Measurements from ENCODE around the gene ANKS1A. TPM values are rescaled to one million over a fixed set of nuclear protein-coding genes. Genes with fewer than 3 reads are reported as not detected.

The ANKS1A gene
- total RNA-seq, 2 donors from 2014 or later = 34.9 to 36.4 TPM

- 67 to 71% methylated on average over 2 to 10 of the region's 11 CpGs for WGBS, 2 experiments (ENCODE audit: insufficient coverage in 1 of 2, insufficient read length in 1 of 2)
- Histone ChIP-seq H3K9me3 (ENCODE audit: control insufficient read depth, low read length) (no peaks in the 10 kb centered on the region), H3K36me3 (ENCODE audit: control insufficient read depth, insufficient read depth, low read length) (peaks cover 8% of the 10 kb centered on the region), H3K27me3 (ENCODE audit: control insufficient read depth, insufficient read depth, low read length, poor library complexity, severe bottlenecking) (no peaks in the 10 kb centered on the region), H3K27ac (ENCODE audit: low read depth, low read length) (peak overlapping the region; percentile 22), H3K9ac (ENCODE audit: extremely low read depth, low read length, poor library complexity, severe bottlenecking) (peak overlapping the region; percentile 28), H3K4me1 (ENCODE audit: control insufficient read depth, insufficient read depth, low read length) (peaks cover 18% of the 10 kb centered on the region), H3K4me3 (ENCODE audit: low read length) (no peak overlapping the region)
- peak overlapping the region; percentile 65 for H3K27ac Mint-ChIP-seq
- H3K36me3 Mint-ChIP-seq (ENCODE audit: low read depth) = peaks cover 13% of the 10 kb centered on the region
- peak; percentile 62 for TF ChIP-seq CTCF (conservative IDR thresholded peaks at IDR 0.05)
- H3K4me3 Mint-ChIP-seq = no peak overlapping the region
- peak; percentile 58 for DNase-seq
- peaks cover 57% of the 10 kb centered on the region for H3K4me1 Mint-ChIP-seq
- H3K27me3 Mint-ChIP-seq (ENCODE audit: insufficient read depth) = no peaks in the 10 kb centered on the region
- H3K9me3 Mint-ChIP-seq = no peaks in the 10 kb centered on the region
Observed at GRCh38 chr6:35025232-35026188, 136.5 kb downstream of the ANKS1A start.

- TF ChIP-seq CTCF (conservative IDR thresholded peaks at IDR 0.05) = no peak
Observed at GRCh38 chr6:35026434-35027222, 137.6 kb downstream of the ANKS1A start.

GRCh38 chr6:35027807-35028206 is 138.8 kb downstream of the ANKS1A start:
- no peak overlapping the region for H3K9ac ChIP-seq (ENCODE audit: extremely low read depth, low read length, poor library complexity, severe bottlenecking)
- Mint-ChIP-seq H3K4me3 (no peak overlapping the region), H3K4me1 (peaks cover 39% of the 10 kb centered on the region), H3K9me3 (no peaks in the 10 kb centered on the region), H3K36me3 (ENCODE audit: low read depth) (peaks cover 13% of the 10 kb centered on the region), H3K27me3 (ENCODE audit: insufficient read depth) (no peaks in the 10 kb centered on the region), H3K27ac (peak overlapping the region; percentile 13)
- no peak for DNase-seq
- no peaks in the 10 kb centered on the region for H3K9me3 ChIP-seq (ENCODE audit: control insufficient read depth, low read length)
- WGBS, 2 experiments (ENCODE audit: insufficient coverage in 1 of 2, insufficient read length in 1 of 2) = 100% methylated on average over 2 of the region's 2 CpGs
- no peaks in the 10 kb centered on the region for H3K27me3 ChIP-seq (ENCODE audit: control insufficient read depth, insufficient read depth, low read length, poor library complexity, severe bottlenecking)
- no peak overlapping the region for H3K4me3 ChIP-seq (ENCODE audit: low read length)
- H3K4me1 ChIP-seq (ENCODE audit: control insufficient read depth, insufficient read depth, low read length) = peaks cover 12% of the 10 kb centered on the region
- TF ChIP-seq CTCF (conservative IDR thresholded peaks at IDR 0.05) = no peak
- peaks cover 3% of the 10 kb centered on the region for H3K36me3 ChIP-seq (ENCODE audit: control insufficient read depth, insufficient read depth, low read length)
- H3K27ac ChIP-seq (ENCODE audit: low read depth, low read length) = no peak overlapping the region

More at GRCh38 chr6:35026434-35027222, 137.6 kb downstream of the ANKS1A start:
- Mint-ChIP-seq H3K27ac (peak overlapping the region; percentile 36), H3K36me3 (ENCODE audit: low read depth) (peaks cover 15% of the 10 kb centered on the region), H3K9me3 (no peaks in the 10 kb centered on the region), H3K4me1 (peaks cover 48% of the 10 kb centered on the region), H3K4me3 (no peak overlapping the region), H3K27me3 (ENCODE audit: insufficient read depth) (no peaks in the 10 kb centered on the region)
- 82 to 85% methylated on average over 3 to 5 of the region's 5 CpGs for WGBS, 2 experiments (ENCODE audit: insufficient coverage in 1 of 2, insufficient read length in 1 of 2)
- H3K27ac ChIP-seq (ENCODE audit: low read depth, low read length) = no peak overlapping the region
- H3K36me3 ChIP-seq (ENCODE audit: control insufficient read depth, insufficient read depth, low read length) = peaks cover 3% of the 10 kb centered on the region
- DNase-seq = no peak
- H3K4me3 ChIP-seq (ENCODE audit: low read length) = no peak overlapping the region
- no peaks in the 10 kb centered on the region for H3K9me3 ChIP-seq (ENCODE audit: control insufficient read depth, low read length)
- H3K9ac ChIP-seq (ENCODE audit: extremely low read depth, low read length, poor library complexity, severe bottlenecking) = no peak overlapping the region
- peaks cover 12% of the 10 kb centered on the region for H3K4me1 ChIP-seq (ENCODE audit: control insufficient read depth, insufficient read depth, low read length)
- H3K27me3 ChIP-seq (ENCODE audit: control insufficient read depth, insufficient read depth, low read length, poor library complexity, severe bottlenecking) = no peaks in the 10 kb centered on the region

All from endodermal cell (in vitro differentiated cells).